IMR-90 (cell line): Measurements from ENCODE around the gene FAM162A. TPM values are rescaled to one million over a fixed set of nuclear protein-coding genes. Genes with fewer than 3 reads are reported as not detected.

ENCODE experiments used
- ATAC-seq: fragments of 200-7000 bp; cut with Tn5 transposase; 2 replicates; pipeline ENCODE4 v1.9.1; 2020; ENCODE audit warnings: low read depth, mild to moderate bottlenecking, moderate library complexity
- BruUV-seq: library from RNA; stranded (reverse); fragments of 400-500 nt; replicated peaks from 2 replicates; lab custom pipeline; 2021; lab: Mats Ljungman, UMichigan
- CTCF ChIA-PET: fragments of 300-600 bp; formaldehyde crosslinking; extraction: SDS; loops from one replicate; lab custom pipeline; 2021; ENCODE audit warnings: antibody characterized with exemption; lab: Yijun Ruan, JAX
- POLR2A ChIA-PET: fragments of 300-600 bp; sonication (Branson Sonifier 250); formaldehyde crosslinking; loops from one replicate; lab custom pipeline; 2022; ENCODE audit warnings: antibody characterized with exemption; ENCODE audit not compliant: unreplicated experiment; lab: Charles Lee
- DNase-seq: peaks from one replicate; pipeline ENCODE4 v3.0.0; 2013
- H2AFZ ChIP-seq: replicated peaks from 2 replicates; pipeline ENCODE3; 2013; ENCODE audit warnings: low read length, mild to moderate bottlenecking; ENCODE audit not compliant: poor library complexity
- H2AK5ac ChIP-seq: 2 replicates; pipeline ENCODE4 v1.6.1; 2013; ENCODE audit warnings: low read depth, low read length, inconsistent platforms
- H2AK9ac ChIP-seq: replicated peaks from 2 replicates; pipeline ENCODE3; 2013; ENCODE audit warnings: mild to moderate bottlenecking, low read depth, low read length, moderate library complexity; ENCODE audit not compliant: poor library complexity
- H2BK120ac ChIP-seq: 2 replicates; pipeline ENCODE4 v1.6.1; 2013; ENCODE audit warnings: low read depth, low read length, inconsistent platforms
- H2BK15ac ChIP-seq: 3 replicates; pipeline ENCODE4 v1.6.1; 2013; ENCODE audit warnings: low read depth, low read length, inconsistent platforms
- H2BK20ac ChIP-seq: 2 replicates; pipeline ENCODE4 v1.6.1; 2013; ENCODE audit warnings: low read depth, mild to moderate bottlenecking, inconsistent platforms, low read length, moderate library complexity
- H2BK5ac ChIP-seq: 2 replicates; pipeline ENCODE4 v1.6.1; 2013; ENCODE audit warnings: mild to moderate bottlenecking, low read depth, low read length, inconsistent platforms; ENCODE audit not compliant: poor library complexity, severe bottlenecking
- H3K14ac ChIP-seq: replicated peaks from 2 replicates; pipeline ENCODE4 v1.6.1; 2013; ENCODE audit warnings: low read depth, low read length, inconsistent platforms
- H3K18ac ChIP-seq: 2 replicates; pipeline ENCODE4 v1.6.1; 2013; ENCODE audit warnings: low read depth, low read length, control low read depth
- H3K23ac ChIP-seq: 2 replicates; pipeline ENCODE4 v1.6.1; 2013; ENCODE audit warnings: low read depth, low read length, inconsistent platforms
- H3K27ac ChIP-seq: 2 replicates; pipeline ENCODE4 v1.5.1; 2013; ENCODE audit warnings: mild to moderate bottlenecking, control low read depth, low read length; ENCODE audit not compliant: insufficient read depth
- H3K27me3 ChIP-seq: 2 replicates; pipeline ENCODE4 v1.6.1; 2013; ENCODE audit warnings: low read length; ENCODE audit not compliant: control insufficient read depth, insufficient read depth
- H3K36me3 ChIP-seq: 2 replicates; pipeline ENCODE4 v1.6.1; 2013; ENCODE audit warnings: low read length, mixed read lengths; ENCODE audit not compliant: control insufficient read depth, insufficient read depth
- H3K4ac ChIP-seq: 2 replicates; pipeline ENCODE4 v1.6.1; 2013; ENCODE audit warnings: low read depth, low read length, inconsistent platforms
- H3K4me1 ChIP-seq: 2 replicates; pipeline ENCODE4 v1.6.1; 2013; ENCODE audit warnings: low read length, mixed read lengths; ENCODE audit not compliant: control insufficient read depth, insufficient read depth
- H3K4me2 ChIP-seq: 2 replicates; pipeline ENCODE4 v1.6.1; 2013; ENCODE audit warnings: low read depth, mild to moderate bottlenecking, control low read depth, low read length, moderate library complexity
- H3K4me3 ChIP-seq: 2 replicates; pipeline ENCODE4 v1.5.1; 2013; ENCODE audit warnings: low read depth, mild to moderate bottlenecking, control low read depth, low read length, moderate library complexity; ENCODE audit not compliant: insufficient read depth
- H3K56ac ChIP-seq: 2 replicates; pipeline ENCODE4 v1.6.1; 2013; ENCODE audit warnings: low read length, inconsistent platforms; ENCODE audit not compliant: insufficient read depth; ENCODE audit errors: extremely low read depth
- H3K79me1 ChIP-seq, 2 experiments: 2 replicates each; pipeline ENCODE4 v1.6.1; 2013; ENCODE audit warnings: low read length in 2 of 2, inconsistent platforms in 1 of 2, low read depth in 1 of 2
- H3K9ac ChIP-seq: 2 replicates; pipeline ENCODE4 v1.6.1; 2013; ENCODE audit warnings: low read depth, low read length, control low read depth
- H3K9me1 ChIP-seq: 2 replicates; pipeline ENCODE4 v1.6.1; 2013; ENCODE audit warnings: low read length, inconsistent platforms; ENCODE audit not compliant: insufficient read depth
- H3K9me3 ChIP-seq: 2 replicates; pipeline ENCODE4 v1.6.1; 2013; ENCODE audit warnings: low read length; ENCODE audit not compliant: control insufficient read depth, insufficient read depth
- H4K20me1 ChIP-seq: 2 replicates; pipeline ENCODE4 v1.6.1; 2013; ENCODE audit warnings: low read length, inconsistent platforms; ENCODE audit not compliant: insufficient read depth
- H4K5ac ChIP-seq: 2 replicates; pipeline ENCODE4 v1.6.1; 2013; ENCODE audit warnings: mild to moderate bottlenecking, low read depth, low read length, control low read depth
- H4K8ac ChIP-seq, 2 experiments: 2 replicates each; pipeline ENCODE4 v1.6.1; 2013; ENCODE audit warnings: low read depth in 2 of 2, low read length in 2 of 2, control low read depth in 1 of 2, inconsistent platforms in 1 of 2
- H4K91ac ChIP-seq: 2 replicates; pipeline ENCODE4 v1.6.1; 2013; ENCODE audit warnings: low read depth, low read length, inconsistent platforms; ENCODE audit not compliant: insufficient read depth
- CEBPB ChIP-seq: IDR thresholded peaks from 2 replicates; pipeline ENCODE4 v1.6.1; 2012; ENCODE audit warnings: low read depth, low read length, improper control_type of control experiment
- CHD1 ChIP-seq: IDR thresholded peaks from 2 replicates; pipeline ENCODE4 v1.6.1; 2012; ENCODE audit warnings: low read depth, low read length, improper control_type of control experiment
- WGBS, 2 experiments: methylation state at CpG; one replicate each; pipeline versions ENCODE4 v1.1.5 to v1.1.7; 2013; ENCODE audit warnings: missing lambda C conversion rate in 2 of 2; ENCODE audit not compliant: insufficient read length in 1 of 2; ENCODE audit errors: extremely low coverage in 2 of 2; 5-methylcytosine and 5-hydroxymethylcytosine counted together
- dilution Hi-C: fragments of 300-500 bp; cut with HindIII; formaldehyde crosslinking; loops from one replicate; pipeline ENCODE4 v1.14.3; 2018; ENCODE audit warnings: low sequenced_read_pairs; ENCODE audit not compliant: unreplicated experiment
- in situ Hi-C: fragments of 300-500 bp; cut with MboI; formaldehyde crosslinking; loops from 3 replicates; pipeline ENCODE4 v1.14.3; 2019; ENCODE audit warnings: low sequenced_read_pairs, inconsistent platforms, mixed read lengths
- intact Hi-C: fragments of 100-400 bp; cut with micrococcal nuclease; formaldehyde crosslinking; loops from 2 replicates; pipeline ENCODE4 v1.10.0; 2022
- polyA plus RNA-seq, 3 experiments: library from polyadenylated mRNA; depleted of rRNA; stranded (reverse); fragments of >200 nt; gene quantifications; 2 replicates each; pipeline ENCODE4 v1.2.3, GENCODE V29; 2012; ENCODE audit warnings: low replicate concordance in 1 of 3
- total RNA-seq: library from RNA; depleted of rRNA; stranded (reverse); fragments of >200 nt; gene quantifications from 2 replicates; pipeline ENCODE4 v1.2.3, GENCODE V29; 2012

The FAM162A gene
- total and polyA plus RNA-seq, 2 of the 4 experiments (the other 2 are of a cell fraction): 33.9 to 66.8 TPM

- H3K79me1 ChIP-seq: peaks cover 29 to 51% of the 10 kb centered on the region in 2 experiments
- H3K23ac ChIP-seq: peak overlapping the region; percentile 77; the same call in 1 of the 2 replicates
- H3K4ac ChIP-seq: peak overlapping the region; percentile 87; the same call in 1 of the 2 replicates
- H4K8ac ChIP-seq: peak overlapping the region; percentile 77 to 99; a peak in 3 of 4 replicates
- H3K56ac ChIP-seq: no peak overlapping the region
- intact Hi-C loops (no loop called here), in situ Hi-C loops (no loop called here), dilution Hi-C loops (no loop called here)
- H2AFZ ChIP-seq: no peak overlapping the region
- peak overlapping the region; percentile 68 for H3K4me3 ChIP-seq
- no peak overlapping the region for H2BK15ac ChIP-seq
- peaks cover 2% of the 10 kb centered on the region for H3K4me1 ChIP-seq
- H2BK120ac ChIP-seq: no peak overlapping the region
- H2AK5ac ChIP-seq: 0 out of 2 replicates have a peak overlapping the region, but pooled peaks have one; percentile 17
- H3K14ac ChIP-seq: 0 out of 2 replicates have a peak overlapping the region, but pooled peaks have one; percentile 95
- H3K27ac ChIP-seq: peak overlapping the region; percentile 13; the same call in 1 of the 2 replicates
- ATAC-seq (no peak), DNase-seq (no peak)
- no peak for TF ChIP-seq CEBPB
- TF ChIP-seq CHD1: no peak
- H2BK5ac ChIP-seq: peak overlapping the region; percentile 94
- POLR2A ChIA-PET: no interaction called here
- peak overlapping the region; percentile 52 for H4K5ac ChIP-seq
- peak overlapping the region; percentile 86; the same call in 1 of the 2 replicates for H3K9ac ChIP-seq
- peak overlapping the region; percentile 71 for H3K4me2 ChIP-seq
- H3K9me3 ChIP-seq: no peaks in the 10 kb centered on the region
- 60% methylated on average over 2 of the region's 14 CpGs; no CpG with 5 or more reads in 1 of the 2 experiments for WGBS, 2 experiments
- no peaks in the 10 kb centered on the region for H3K27me3 ChIP-seq
- H4K91ac ChIP-seq: no peak overlapping the region; the same call in 1 of the 2 replicates
- peaks cover 3% of the 10 kb centered on the region for H3K9me1 ChIP-seq
- CTCF ChIA-PET: interaction anchor here (1.0 kb wide), 1 partner anchor 33 kb away, joined by 3 read pairs; the partner anchor contains the start of genes FAM162A and MIX23
- H3K36me3 ChIP-seq: no peaks in the 10 kb centered on the region
- H2AK9ac ChIP-seq: peak overlapping the region; percentile 84
- no TSS peak for BruUV-seq
- no peaks in the 10 kb centered on the region for H4K20me1 ChIP-seq
- H3K18ac ChIP-seq: no peak overlapping the region
- no peak overlapping the region for H2BK20ac ChIP-seq
Observed at GRCh38 chr3:122416966-122417365, 33.0 kb downstream of the FAM162A start.
